PC-9 (cell line): Measurements from ENCODE around the gene GGTLC2. TPM values are rescaled to one million over a fixed set of nuclear protein-coding genes. Genes with fewer than 3 reads are reported as not detected.
"Not testable (repeated sequence)": the region's sequence is repeated elsewhere in the genome, so short reads cannot be mapped to it uniquely, and the experiment has no call there.

ENCODE experiments used
- Bru-seq: library from RNA; stranded (reverse); fragments of 400-500 nt; gene quantifications from one replicate; lab custom pipeline; 2021; lab: Mats Ljungman, UMichigan
- BruChase-seq, 2 experiments: library from RNA; stranded (reverse); fragments of 400-500 nt; gene quantifications; one replicate each; lab custom pipeline; 2021; lab: Mats Ljungman, UMichigan
- BruUV-seq: library from RNA; stranded (reverse); fragments of 400-500 nt; replicated peaks from 2 replicates; lab custom pipeline; 2021; lab: Mats Ljungman, UMichigan
- CTCF ChIA-PET: fragments of 300-600 bp; sonication (Branson Sonifier 250); formaldehyde crosslinking; loops from one replicate; lab custom pipeline; 2022; ENCODE audit warnings: antibody characterized with exemption; lab: Charles Lee
- POLR2A ChIA-PET: fragments of 300-600 bp; sonication (Branson Sonifier 250); formaldehyde crosslinking; loops from one replicate; lab custom pipeline; 2022; ENCODE audit warnings: antibody characterized with exemption; ENCODE audit not compliant: unreplicated experiment; lab: Charles Lee
- DNase-seq, 2 experiments: peaks; one replicate each; pipeline versions ENCODE4 v3.0.0 to v3.0.0-alpha.2; 2015 to 2022; ENCODE audit warnings: mixed read lengths in 1 of 2
- H2AFZ ChIP-seq: fragments of 200-600 bp; sonication (generic); 2 replicates; pipeline ENCODE4 v1.8.1; 2017; ENCODE audit warnings: antibody characterized with exemption
- H3F3A ChIP-seq: fragments of 200-600 bp; sonication (generic); 2 replicates; pipeline ENCODE4 v1.8.1; 2017; ENCODE audit warnings: antibody characterized with exemption, mild to moderate bottlenecking, low read depth; ENCODE audit not compliant: insufficient read depth
- H3K27ac ChIP-seq: fragments of 200-600 bp; sonication (generic); 2 replicates; pipeline ENCODE4 v1.6.1; 2016; ENCODE audit warnings: mixed run types
- H3K27me3 ChIP-seq: fragments of 200-600 bp; sonication (generic); 2 replicates; pipeline ENCODE4 v1.6.1; 2016; ENCODE audit warnings: low read depth, mixed run types; ENCODE audit not compliant: insufficient read depth
- H3K36me3 ChIP-seq: fragments of 200-600 bp; sonication (generic); 2 replicates; pipeline ENCODE4 v1.6.1; 2016; ENCODE audit warnings: low read depth, mixed run types
- H3K4me1 ChIP-seq: fragments of 200-600 bp; sonication (generic); replicated peaks from 2 replicates; pipeline ENCODE4 v1.6.1; 2016; ENCODE audit warnings: mixed run types; ENCODE audit not compliant: insufficient read depth
- H3K4me2 ChIP-seq: fragments of 200-600 bp; sonication (generic); 2 replicates; pipeline ENCODE4 v1.6.1; 2017; ENCODE audit warnings: mixed run types
- H3K4me3 ChIP-seq: fragments of 200-600 bp; sonication (generic); 2 replicates; pipeline ENCODE4 v1.6.1; 2016; ENCODE audit warnings: mixed run types
- H3K79me2 ChIP-seq: fragments of 200-600 bp; sonication (generic); 2 replicates; pipeline ENCODE4 v1.6.1; 2017; ENCODE audit warnings: low read depth, mixed run types
- H3K9me2 ChIP-seq: fragments of 200-600 bp; sonication (generic); 2 replicates; pipeline ENCODE4 v1.8.1; 2017; ENCODE audit warnings: mild to moderate bottlenecking; ENCODE audit not compliant: insufficient read depth
- H3K9me3 ChIP-seq: fragments of 200-600 bp; sonication (generic); 2 replicates; pipeline ENCODE4 v1.8.1; 2016; ENCODE audit warnings: low read depth; ENCODE audit not compliant: insufficient read depth
- H4K20me1 ChIP-seq: fragments of 200-600 bp; sonication (generic); 2 replicates; pipeline ENCODE4 v1.8.1; 2017; ENCODE audit not compliant: insufficient read depth
- EZH2 ChIP-seq: fragments of 200-600 bp; sonication (generic); IDR thresholded peaks from 2 replicates; pipeline ENCODE4 v1.8.0; 2017; ENCODE audit warnings: antibody characterized with exemption, low read depth
- intact Hi-C: fragments of 100-400 bp; cut with micrococcal nuclease; formaldehyde crosslinking; loops from one replicate; pipeline ENCODE4 v1.10.0; 2022; ENCODE audit not compliant: unreplicated experiment
- long read RNA-seq: library from polyadenylated mRNA; stranded (forward); transcript quantifications from one replicate; pipeline ENCODE4 v2.0.0, GENCODE V29; 2022
- total RNA-seq: library from RNA; stranded (reverse); gene quantifications from 2 replicates; pipeline ENCODE4 v1.2.3, GENCODE V29; 2021
- TF ChIP-seq, protein P1 (sequence below): fragments of 200-600 bp; sonication (generic); conservative IDR thresholded peaks from 2 replicates; pipeline ENCODE4 v1.6.1; 2017; ENCODE audit warnings: mixed run types, antibody characterized with exemption, mild to moderate bottlenecking, moderate library complexity

GGTLC2 gene
- not detected in 2 replicates for total RNA-seq
- not detected for Bru-seq, nascent RNA
- BruChase-seq, experiment 1, labeled RNA remaining after a 2-hour chase = not detected
- BruChase-seq, experiment 2, labeled RNA remaining after a 6-hour chase = not detected
- long read RNA-seq = 0 reads

GRCh38 chr22:22644314-22644713 lies at the start of gene GGTLC2:
Gene GGTLC2 (plus strand): TSS chr22:22644614. CDS start chr22:22646346, 1,732 bp downstream.
- CTCF ChIA-PET = not testable (repeated sequence)

GRCh38 chr22:22595001-22595835 lies 49.2 kb upstream of the GGTLC2 start:
- no peaks in the 10 kb centered on the region for H3K9me3 ChIP-seq
- H3K4me2 ChIP-seq = no peak overlapping the region
- no peaks in the 10 kb centered on the region for H3K79me2 ChIP-seq
- no peaks in the 10 kb centered on the region for H3K4me1 ChIP-seq
- H4K20me1 ChIP-seq = no peaks in the 10 kb centered on the region
- H3F3A ChIP-seq = no peaks in the 10 kb centered on the region
- no peak overlapping the region for H2AFZ ChIP-seq
- H3K9me2 ChIP-seq = no peaks in the 10 kb centered on the region
- DNase-seq = no peak
- intact Hi-C loops = no loop called here
- peaks cover 29% of the 10 kb centered on the region for H3K27me3 ChIP-seq
- H3K27ac ChIP-seq = no peak overlapping the region
- POLR2A ChIA-PET = no interaction called here
- CTCF ChIA-PET = no interaction called here
- H3K36me3 ChIP-seq = no peaks in the 10 kb centered on the region
- TF ChIP-seq, protein P1, sequence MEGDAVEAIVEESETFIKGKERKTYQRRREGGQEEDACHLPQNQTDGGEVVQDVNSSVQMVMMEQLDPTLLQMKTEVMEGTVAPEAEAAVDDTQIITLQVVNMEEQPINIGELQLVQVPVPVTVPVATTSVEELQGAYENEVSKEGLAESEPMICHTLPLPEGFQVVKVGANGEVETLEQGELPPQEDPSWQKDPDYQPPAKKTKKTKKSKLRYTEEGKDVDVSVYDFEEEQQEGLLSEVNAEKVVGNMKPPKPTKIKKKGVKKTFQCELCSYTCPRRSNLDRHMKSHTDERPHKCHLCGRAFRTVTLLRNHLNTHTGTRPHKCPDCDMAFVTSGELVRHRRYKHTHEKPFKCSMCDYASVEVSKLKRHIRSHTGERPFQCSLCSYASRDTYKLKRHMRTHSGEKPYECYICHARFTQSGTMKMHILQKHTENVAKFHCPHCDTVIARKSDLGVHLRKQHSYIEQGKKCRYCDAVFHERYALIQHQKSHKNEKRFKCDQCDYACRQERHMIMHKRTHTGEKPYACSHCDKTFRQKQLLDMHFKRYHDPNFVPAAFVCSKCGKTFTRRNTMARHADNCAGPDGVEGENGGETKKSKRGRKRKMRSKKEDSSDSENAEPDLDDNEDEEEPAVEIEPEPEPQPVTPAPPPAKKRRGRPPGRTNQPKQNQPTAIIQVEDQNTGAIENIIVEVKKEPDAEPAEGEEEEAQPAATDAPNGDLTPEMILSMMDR = no peak
- no peak for TF ChIP-seq EZH2
- BruUV-seq = no TSS peak
- H3K4me3 ChIP-seq = no peak overlapping the region

More at GRCh38 chr22:22644314-22644713, at the start of gene GGTLC2:
- BruUV-seq, H3K9me2 ChIP-seq, DNase-seq, H3K4me2 ChIP-seq, H3K79me2 ChIP-seq, H4K20me1 ChIP-seq, H3K27me3 ChIP-seq, H2AFZ ChIP-seq, H3K4me1 ChIP-seq, H3K4me3 ChIP-seq, H3K9me3 ChIP-seq, H3K36me3 ChIP-seq, H3K27ac ChIP-seq, H3F3A ChIP-seq, intact Hi-C loops, POLR2A ChIA-PET: not testable (repeated sequence)

GRCh38 chr22:22598144-22598543 lies 46.3 kb upstream of the GGTLC2 start:
- intact Hi-C loops = no loop called here
- POLR2A ChIA-PET = no interaction called here

More at GRCh38 chr22:22598144-22598543, 46.3 kb upstream of the GGTLC2 start:
- H3K27me3 ChIP-seq = peaks cover 33% of the 10 kb centered on the region
- no peaks in the 10 kb centered on the region for H3K79me2 ChIP-seq
- no peaks in the 10 kb centered on the region for H3K4me1 ChIP-seq
- no peaks in the 10 kb centered on the region for H3K9me2 ChIP-seq
- BruUV-seq = no TSS peak
- DNase-seq = no peak
- H3K36me3 ChIP-seq = no peaks in the 10 kb centered on the region
- CTCF ChIA-PET = no interaction called here
- H2AFZ ChIP-seq = no peak overlapping the region
- H3K9me3 ChIP-seq = no peaks in the 10 kb centered on the region
- H3K4me2 ChIP-seq = no peak overlapping the region
- no peak overlapping the region for H3K4me3 ChIP-seq
- no peaks in the 10 kb centered on the region for H3F3A ChIP-seq
- no peaks in the 10 kb centered on the region for H4K20me1 ChIP-seq
- TF ChIP-seq, protein P1 = no peak
- TF ChIP-seq EZH2 = no peak
- no peak overlapping the region for H3K27ac ChIP-seq
